Measurements from ENCODE around the gene IGF1R.

IGF1R gene

GRCh38 chr15:98648654-98649471, 524 bp downstream of the IGF1R start:
- peak; percentile 22 for DNase-seq

- peak; percentile 34 for DNase-seq
These were observed 1.4 kb downstream of the IGF1R start for GRCh38 chr15:98649472-98650416.

DNA sequence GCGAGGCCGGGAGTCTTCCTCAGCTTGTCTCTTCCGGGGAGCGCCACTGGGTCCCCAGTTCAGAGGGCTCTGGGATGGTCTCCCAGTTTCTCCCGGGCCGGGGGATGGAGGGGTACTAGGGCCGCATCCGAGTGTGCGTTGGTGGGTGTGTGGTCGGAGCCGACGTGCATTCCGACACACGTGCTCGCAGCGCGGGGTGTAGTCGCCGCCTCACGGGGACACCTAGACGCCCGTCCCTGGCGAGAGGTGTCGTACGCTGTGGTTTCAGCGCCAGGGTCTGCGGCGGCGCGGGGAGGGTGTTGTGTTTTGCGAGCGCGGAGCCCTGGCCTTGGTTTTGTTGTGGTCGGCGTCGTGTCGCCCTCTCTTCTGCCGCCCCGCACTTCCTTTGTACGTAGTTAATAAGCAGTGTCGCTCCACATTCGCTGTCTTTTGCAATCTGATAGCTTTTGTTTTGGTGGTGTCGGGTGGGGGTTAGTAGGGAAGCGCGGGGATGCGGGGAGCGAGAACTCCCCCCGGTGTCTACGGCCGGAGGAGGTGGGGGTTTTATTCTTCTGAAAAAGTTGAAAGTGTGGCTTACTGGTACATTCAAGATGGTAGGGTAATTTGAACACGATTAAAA, 2.2 kb downstream of the IGF1R start:
- peak; percentile 51 for DNase-seq

GRCh38 chr15:98651036-98651481, 2.7 kb downstream of the IGF1R start:
- DNase-seq, result peak; percentile 31

DNA sequence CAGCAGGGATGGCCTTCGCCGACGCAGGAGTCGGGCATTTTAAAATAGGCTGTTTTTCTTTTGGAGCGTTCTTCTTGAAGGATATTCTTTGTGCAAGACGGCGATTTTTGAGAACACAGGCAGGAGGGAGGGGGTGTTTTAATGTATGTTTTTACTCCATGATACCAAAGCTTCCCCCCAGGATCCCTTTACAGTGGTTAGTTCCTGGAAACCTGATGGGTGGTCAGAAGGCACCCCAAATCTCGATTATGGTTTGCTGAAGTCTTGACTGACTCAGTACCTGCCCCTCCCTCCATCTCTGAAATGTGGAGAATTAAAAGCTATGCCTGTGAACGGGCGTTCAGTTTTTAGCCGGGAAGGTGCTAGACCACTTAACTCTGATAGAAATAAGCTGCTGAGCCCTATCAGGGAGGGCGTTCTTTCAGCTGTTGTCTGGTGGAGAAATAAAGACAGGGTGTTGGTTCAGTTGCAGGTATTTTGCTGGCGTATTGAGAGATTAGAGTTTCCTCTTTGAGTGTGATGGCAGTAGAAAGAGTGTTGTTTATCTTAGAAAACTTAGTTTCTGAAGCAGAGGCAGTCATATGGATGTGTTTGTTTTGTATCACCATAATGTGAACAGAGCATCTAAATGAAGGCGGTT, 3.4 kb downstream of the IGF1R start:
- DNase-seq, result peak; percentile 24

DNA sequence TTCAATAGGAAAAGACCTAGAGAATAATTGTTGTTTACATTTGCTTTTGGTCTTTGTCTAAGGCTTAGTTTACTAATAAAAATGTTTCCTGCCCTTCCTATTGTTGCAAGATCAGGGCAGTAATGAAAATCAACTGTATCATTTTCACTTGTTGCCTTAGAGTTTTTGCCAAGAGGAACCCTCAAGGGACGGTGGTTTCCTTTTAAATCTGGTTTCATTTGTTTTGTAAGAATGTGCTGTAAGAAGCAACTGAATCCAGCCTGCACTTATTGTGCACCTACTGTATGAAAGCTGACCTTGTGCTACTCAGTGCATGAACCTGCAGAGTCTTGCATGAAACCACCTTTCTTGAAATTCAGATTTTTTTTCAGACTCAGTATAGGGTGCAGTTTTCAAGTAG, 5.3 kb downstream of the IGF1R start:
- no peak for DNase-seq

DNA sequence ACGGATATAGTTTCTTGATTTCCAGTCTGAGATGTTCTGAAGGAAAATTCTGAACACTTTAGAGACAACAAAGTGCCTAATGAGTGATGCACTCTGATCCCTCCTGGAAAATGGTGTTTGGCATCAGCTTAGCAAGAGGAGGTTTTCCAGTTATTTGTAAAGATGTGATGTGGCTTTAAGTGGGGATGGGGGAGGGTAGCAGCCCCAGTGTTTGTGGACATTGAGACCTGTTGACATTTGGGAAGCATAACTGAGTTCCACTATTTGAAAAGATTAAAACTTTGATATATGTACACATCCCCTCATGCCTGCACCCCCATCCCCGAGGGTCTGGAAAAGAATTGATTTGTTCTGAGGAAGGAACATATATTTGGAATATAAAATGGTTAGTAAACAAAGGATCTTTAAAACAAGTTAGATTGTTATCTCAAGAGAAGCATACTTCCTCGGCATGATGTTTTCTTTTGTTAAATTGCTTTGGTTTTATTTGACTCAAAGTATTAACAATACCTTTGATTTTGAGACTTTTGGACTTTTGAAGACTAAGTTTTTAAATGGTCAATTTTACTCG, 6.5 kb downstream of the IGF1R start:
- no peak for DNase-seq

- no peak for DNase-seq
These were observed 7.4 kb downstream of the IGF1R start for GRCh38 chr15:98655732-98656131.

GRCh38 chr15:98657721-98658120, 9.4 kb downstream of the IGF1R start:
- DNase-seq, result no peak

- DNase-seq, result peak; percentile 63
These were observed 10.7 kb downstream of the IGF1R start for GRCh38 chr15:98658831-98659699.

DNA sequence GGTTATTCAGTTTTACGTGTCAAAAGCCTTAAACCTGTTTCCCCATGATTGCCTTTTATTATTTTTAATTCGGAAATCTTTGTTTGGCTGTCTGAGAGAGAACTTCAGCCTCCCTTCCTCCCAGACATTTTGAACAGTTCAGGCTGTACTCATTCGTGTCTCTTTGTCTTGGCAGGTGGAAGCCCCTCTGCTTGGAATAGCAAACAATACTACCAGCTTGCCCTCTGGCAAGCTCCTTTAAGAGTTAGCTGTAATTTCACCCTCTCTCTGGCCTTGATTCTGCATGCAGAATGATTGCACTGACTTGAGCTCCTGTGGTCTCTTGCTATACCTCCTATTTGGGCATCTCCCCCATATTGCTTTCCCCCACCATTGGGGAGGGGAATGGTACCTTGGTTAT, 11.7 kb downstream of the IGF1R start:
- no peak for DNase-seq

GRCh38 chr15:98663045-98663444, 14.7 kb downstream of the IGF1R start:
- no peak for DNase-seq

DNA sequence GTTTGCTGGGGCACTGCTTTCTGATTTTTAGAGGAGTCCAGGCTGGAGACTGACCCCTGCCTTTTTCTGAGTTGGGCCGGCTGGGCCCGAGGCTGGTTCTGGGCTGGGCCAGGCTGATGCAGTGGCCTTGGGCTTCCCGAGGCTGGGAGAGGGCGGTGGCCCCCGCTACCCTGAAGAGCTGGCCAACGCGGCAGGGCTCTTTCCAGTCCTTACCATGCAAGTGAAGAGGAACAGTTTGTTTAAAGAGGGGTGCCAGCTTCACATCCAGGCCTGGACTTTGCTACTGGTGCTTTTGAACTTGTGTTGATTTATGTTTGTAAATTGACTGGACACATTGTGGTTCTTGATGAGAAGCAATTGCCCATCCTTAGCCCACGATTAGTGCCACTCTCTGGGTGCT, 15.3 kb downstream of the IGF1R start:
- DNase-seq, result no peak

GRCh38 chr15:98666441-98666840, 18.1 kb downstream of the IGF1R start:
- no peak for DNase-seq

GRCh38 chr15:98666841-98667240, 18.5 kb downstream of the IGF1R start:
- DNase-seq, result no peak

- DNase-seq, result no peak
These were observed 19.3 kb downstream of the IGF1R start for GRCh38 chr15:98667521-98668179.

- no peak for DNase-seq
These were observed 20.4 kb downstream of the IGF1R start for GRCh38 chr15:98668566-98669308.

GRCh38 chr15:98669638-98670037, 21.3 kb downstream of the IGF1R start:
- no peak for DNase-seq

DNA sequence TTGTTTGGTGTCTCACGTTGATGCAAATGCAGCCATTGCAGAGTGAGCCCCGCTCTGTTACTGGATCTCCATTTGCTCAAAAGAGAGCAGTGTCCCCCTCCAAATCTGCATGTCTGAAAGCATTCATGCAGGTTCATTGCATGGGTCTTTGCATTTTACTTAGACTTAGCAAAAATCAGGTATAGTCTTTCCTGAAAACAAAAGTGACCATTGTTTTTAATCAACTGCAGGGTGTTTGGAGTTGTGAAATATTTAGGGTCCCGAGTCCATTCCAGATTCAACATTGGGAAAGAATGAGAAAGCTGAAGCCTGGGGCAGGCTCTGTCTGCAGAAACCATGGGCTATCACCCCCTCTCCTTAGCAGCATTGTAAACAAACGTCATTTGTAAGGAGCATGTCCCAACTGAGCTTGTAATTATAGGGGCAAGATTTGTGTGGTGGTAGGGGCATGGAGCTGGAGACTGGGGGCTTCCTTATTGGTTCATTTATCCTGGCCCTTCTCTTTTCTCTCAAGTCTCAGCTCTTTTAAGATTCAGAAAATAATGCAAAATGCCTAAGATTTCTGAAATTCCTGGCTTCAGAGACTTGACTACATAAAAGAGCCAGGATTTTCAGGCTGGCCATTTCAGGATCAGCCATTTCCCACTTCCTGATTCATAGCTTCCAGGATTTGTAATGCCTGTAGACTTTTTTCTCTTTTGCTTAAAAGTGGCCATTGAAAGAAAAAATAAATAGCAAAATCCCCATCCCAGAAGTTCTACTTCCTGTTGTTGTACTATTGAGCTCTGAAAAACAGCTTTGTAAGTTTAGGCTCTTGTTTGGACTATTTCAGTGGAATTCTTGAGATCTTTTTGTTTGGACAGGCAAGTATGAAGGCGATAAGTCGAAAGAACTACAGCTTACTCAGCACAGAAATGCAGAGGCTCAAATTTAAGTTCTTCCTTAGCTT, 23.0 kb downstream of the IGF1R start:
- no peak for DNase-seq
